Measurements from ENCODE around the gene NLRC3.

NLRC3 gene

GRCh38 chr16:3562914-3563480 is 14.2 kb downstream of the NLRC3 start:
- Histone ChIP-seq H3K9me3 (ENCODE audit: control insufficient read depth, low read length) (no peaks in the 10 kb centered on the region), H3K27me3 (ENCODE audit: control insufficient read depth, insufficient read depth, low read length) (no peaks in the 10 kb centered on the region), H3K9ac (no peak overlapping the region), H2AFZ (no peak overlapping the region), H3K36me3 (ENCODE audit: control insufficient read depth, insufficient read depth, low read length) (no peaks in the 10 kb centered on the region), H3K4me3 (ENCODE audit: low read depth, low read length) (no peak overlapping the region), H3K4me2 (ENCODE audit: low read length) (no peak overlapping the region), H3K4me1 (no peaks in the 10 kb centered on the region), H3K79me2 (no peaks in the 10 kb centered on the region), H3K27ac (no peak overlapping the region)
- TF ChIP-seq, protein P1, sequence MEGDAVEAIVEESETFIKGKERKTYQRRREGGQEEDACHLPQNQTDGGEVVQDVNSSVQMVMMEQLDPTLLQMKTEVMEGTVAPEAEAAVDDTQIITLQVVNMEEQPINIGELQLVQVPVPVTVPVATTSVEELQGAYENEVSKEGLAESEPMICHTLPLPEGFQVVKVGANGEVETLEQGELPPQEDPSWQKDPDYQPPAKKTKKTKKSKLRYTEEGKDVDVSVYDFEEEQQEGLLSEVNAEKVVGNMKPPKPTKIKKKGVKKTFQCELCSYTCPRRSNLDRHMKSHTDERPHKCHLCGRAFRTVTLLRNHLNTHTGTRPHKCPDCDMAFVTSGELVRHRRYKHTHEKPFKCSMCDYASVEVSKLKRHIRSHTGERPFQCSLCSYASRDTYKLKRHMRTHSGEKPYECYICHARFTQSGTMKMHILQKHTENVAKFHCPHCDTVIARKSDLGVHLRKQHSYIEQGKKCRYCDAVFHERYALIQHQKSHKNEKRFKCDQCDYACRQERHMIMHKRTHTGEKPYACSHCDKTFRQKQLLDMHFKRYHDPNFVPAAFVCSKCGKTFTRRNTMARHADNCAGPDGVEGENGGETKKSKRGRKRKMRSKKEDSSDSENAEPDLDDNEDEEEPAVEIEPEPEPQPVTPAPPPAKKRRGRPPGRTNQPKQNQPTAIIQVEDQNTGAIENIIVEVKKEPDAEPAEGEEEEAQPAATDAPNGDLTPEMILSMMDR (IDR thresholded peaks at IDR 0.05) = no peak

DNA sequence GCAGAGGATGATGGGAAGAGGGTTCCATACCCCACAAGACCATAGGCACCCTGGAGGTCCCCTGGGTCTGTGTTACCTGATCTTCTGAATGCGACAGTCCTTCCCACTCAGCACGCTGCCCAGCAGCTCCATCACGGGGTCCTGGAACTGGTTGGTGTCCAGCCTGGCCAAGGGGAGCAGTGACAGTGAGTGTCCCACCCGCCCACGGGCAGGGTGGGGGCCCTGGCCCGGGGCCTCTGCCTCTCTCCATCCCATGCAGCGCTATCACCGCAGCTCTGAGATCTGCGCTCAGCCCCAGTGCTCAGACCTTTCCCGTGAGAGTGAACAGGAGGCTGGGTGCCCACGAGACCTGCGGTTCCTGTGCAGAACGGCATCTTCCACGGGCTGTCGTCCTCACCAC is 15.6 kb downstream of the NLRC3 start:
- H3K4me2 ChIP-seq (ENCODE audit: low read length) = no peak overlapping the region
- H2AFZ ChIP-seq = no peak overlapping the region
- H3K9ac ChIP-seq = no peak overlapping the region
- H3K79me2 ChIP-seq = no peaks in the 10 kb centered on the region
- H3K4me3 ChIP-seq (ENCODE audit: low read depth, low read length) = no peak overlapping the region
- no peak overlapping the region for H3K27ac ChIP-seq
- TF ChIP-seq, protein P1 (IDR thresholded peaks at IDR 0.05) = no peak
- H3K4me1 ChIP-seq = no peaks in the 10 kb centered on the region
- no peaks in the 10 kb centered on the region for H3K9me3 ChIP-seq (ENCODE audit: control insufficient read depth, low read length)
- no peaks in the 10 kb centered on the region for H3K36me3 ChIP-seq (ENCODE audit: control insufficient read depth, insufficient read depth, low read length)
- no peaks in the 10 kb centered on the region for H3K27me3 ChIP-seq (ENCODE audit: control insufficient read depth, insufficient read depth, low read length)

GRCh38 chr16:3554351-3554928 is 22.8 kb downstream of the NLRC3 start:
- no peaks in the 10 kb centered on the region for H3K4me1 ChIP-seq
- H3K4me2 ChIP-seq (ENCODE audit: low read length) = no peak overlapping the region
- H3K79me2 ChIP-seq = no peaks in the 10 kb centered on the region
- H3K36me3 ChIP-seq (ENCODE audit: control insufficient read depth, insufficient read depth, low read length) = no peaks in the 10 kb centered on the region
- no peak overlapping the region for H3K4me3 ChIP-seq (ENCODE audit: low read depth, low read length)
- H2AFZ ChIP-seq = no peak overlapping the region
- H3K27ac ChIP-seq = no peak overlapping the region
- TF ChIP-seq, protein P1 (IDR thresholded peaks at IDR 0.05) = no peak
- no peaks in the 10 kb centered on the region for H3K9me3 ChIP-seq (ENCODE audit: control insufficient read depth, low read length)
- no peak overlapping the region for H3K9ac ChIP-seq
- no peaks in the 10 kb centered on the region for H3K27me3 ChIP-seq (ENCODE audit: control insufficient read depth, insufficient read depth, low read length)

DNA sequence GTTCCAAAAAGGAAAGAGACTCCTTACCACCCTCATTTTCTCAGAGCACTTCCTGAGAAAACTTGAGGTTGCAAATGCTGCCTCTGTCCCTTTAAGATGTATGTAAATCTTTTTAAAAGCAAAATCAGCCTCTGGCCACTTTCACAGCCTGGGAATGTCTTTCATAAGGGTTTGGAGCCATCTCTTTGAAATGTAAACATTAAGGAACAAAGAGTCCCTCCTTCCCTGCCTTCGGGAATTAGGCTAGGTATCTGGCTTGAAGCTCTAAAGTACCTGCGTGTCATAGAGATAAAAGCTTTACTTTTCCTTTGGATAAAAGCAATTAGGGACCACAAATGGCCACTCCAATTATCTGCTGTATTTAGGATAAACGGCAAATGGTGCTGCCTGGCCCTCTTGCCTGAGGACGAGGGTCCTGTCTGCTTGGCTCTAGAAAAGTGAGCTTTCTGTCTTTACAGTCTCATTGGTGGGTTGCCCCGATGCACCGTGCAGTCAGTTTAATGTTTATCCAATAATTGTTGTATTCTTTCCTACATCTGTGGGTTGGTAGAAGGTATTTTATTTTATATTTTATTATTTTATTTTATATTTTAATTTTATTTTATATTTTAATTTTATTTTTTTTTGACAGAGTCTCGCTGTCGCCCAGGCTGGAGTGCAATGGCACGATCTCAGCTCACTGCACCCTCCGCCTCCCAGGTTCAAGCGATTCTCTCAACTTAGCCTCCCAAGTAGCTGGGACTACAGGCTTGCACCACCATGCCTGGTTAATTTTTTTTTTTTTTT is 23.9 kb downstream of the NLRC3 start:
- TF ChIP-seq, protein P1 (IDR thresholded peaks at IDR 0.05) = no peak
- Histone ChIP-seq H3K4me3 (ENCODE audit: low read depth, low read length) (no peak overlapping the region), H3K27me3 (ENCODE audit: control insufficient read depth, insufficient read depth, low read length) (no peaks in the 10 kb centered on the region), H3K9ac (no peak overlapping the region), H3K36me3 (ENCODE audit: control insufficient read depth, insufficient read depth, low read length) (no peaks in the 10 kb centered on the region), H2AFZ (no peak overlapping the region), H3K9me3 (ENCODE audit: control insufficient read depth, low read length) (no peaks in the 10 kb centered on the region), H3K79me2 (no peaks in the 10 kb centered on the region), H3K4me1 (no peaks in the 10 kb centered on the region), H3K27ac (no peak overlapping the region), H3K4me2 (ENCODE audit: low read length) (no peak overlapping the region)
